Measurements from ENCODE around the gene FOXO1.

FOXO1 gene

GRCh38 chr13:40533072-40533471, 133.4 kb downstream of the FOXO1 start:
- Histone ChIP-seq H3K4me1 (peaks cover 0 to 6% (median 0%) of the 10 kb centered on the region in 4 donors), H3K27me3 (no peaks in the 10 kb centered on the region), H3K27ac (no peak overlapping the region), H3K4me3 (no peak overlapping the region), H3K9me3 (peaks cover 0 to 7% (median 4%) of the 10 kb centered on the region in 3 donors), H3K36me3 (no peaks in the 10 kb centered on the region)
- TF ChIP-seq CTCF (IDR thresholded peaks at IDR 0.05), result no peak
- intact Hi-C loops (cut with DNase I; ENCODE audit: low total_unique reads), result no loop called here
- no peak for DNase-seq

GRCh38 chr13:40530961-40531360, 135.5 kb downstream of the FOXO1 start:
- DNase-seq, result no peak
- Histone ChIP-seq H3K27ac (no peak overlapping the region), H3K27me3 (no peaks in the 10 kb centered on the region), H3K4me1 (no peaks in the 10 kb centered on the region), H3K4me3 (no peak overlapping the region), H3K9me3 (peaks cover 0 to 22% (median 9%) of the 10 kb centered on the region in 3 donors), H3K36me3 (no peaks in the 10 kb centered on the region)
- intact Hi-C loops (cut with DNase I; ENCODE audit: low total_unique reads), result no loop called here
- no peak for TF ChIP-seq CTCF (IDR thresholded peaks at IDR 0.05)

GRCh38 chr13:40528881-40529280, 137.6 kb downstream of the FOXO1 start:
- intact Hi-C loops (cut with DNase I; ENCODE audit: low total_unique reads), result no loop called here
- H3K9me3 ChIP-seq, result peaks cover 0 to 22% (median 9%) of the 10 kb centered on the region in 3 donors
- TF ChIP-seq CTCF (IDR thresholded peaks at IDR 0.05), result no peak

DNA sequence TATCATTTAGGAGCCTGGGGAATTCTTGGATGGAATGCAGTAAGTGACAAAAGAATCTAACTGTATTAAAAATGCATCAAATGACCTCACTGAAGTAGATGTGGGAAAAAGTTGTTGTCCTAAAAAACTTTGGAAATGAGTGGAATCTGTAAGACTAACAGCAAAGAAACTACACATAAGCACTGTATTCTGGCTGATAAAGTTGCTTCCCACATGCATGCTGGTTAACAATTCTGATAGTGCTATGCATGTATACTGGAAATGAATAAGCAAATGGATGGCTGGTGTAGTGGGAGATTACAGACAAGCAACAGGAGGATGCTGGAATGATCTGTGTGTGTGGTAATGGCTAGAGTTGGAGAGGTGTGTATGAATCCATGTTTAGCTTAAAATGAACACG, 138.5 kb downstream of the FOXO1 start:
- no peak overlapping the region for H3K4me3 ChIP-seq
- peaks cover 0 to 22% (median 9%) of the 10 kb centered on the region in 3 donors for H3K9me3 ChIP-seq
- H3K36me3 ChIP-seq, result no peaks in the 10 kb centered on the region
- no peak for TF ChIP-seq CTCF (IDR thresholded peaks at IDR 0.05)
- DNase-seq, result no peak
- no peaks in the 10 kb centered on the region for H3K27me3 ChIP-seq
- no peaks in the 10 kb centered on the region for H3K4me1 ChIP-seq
- H3K27ac ChIP-seq, result no peak overlapping the region
- intact Hi-C loops (cut with DNase I; ENCODE audit: low total_unique reads), result no loop called here

More at GRCh38 chr13:40528881-40529280, 137.6 kb downstream of the FOXO1 start:
- H3K4me3 ChIP-seq, result no peak overlapping the region
- no peaks in the 10 kb centered on the region for H3K4me1 ChIP-seq
- no peaks in the 10 kb centered on the region for H3K36me3 ChIP-seq
- DNase-seq, result no peak
- H3K27me3 ChIP-seq, result no peaks in the 10 kb centered on the region
- H3K27ac ChIP-seq, result no peak overlapping the region

DNA sequence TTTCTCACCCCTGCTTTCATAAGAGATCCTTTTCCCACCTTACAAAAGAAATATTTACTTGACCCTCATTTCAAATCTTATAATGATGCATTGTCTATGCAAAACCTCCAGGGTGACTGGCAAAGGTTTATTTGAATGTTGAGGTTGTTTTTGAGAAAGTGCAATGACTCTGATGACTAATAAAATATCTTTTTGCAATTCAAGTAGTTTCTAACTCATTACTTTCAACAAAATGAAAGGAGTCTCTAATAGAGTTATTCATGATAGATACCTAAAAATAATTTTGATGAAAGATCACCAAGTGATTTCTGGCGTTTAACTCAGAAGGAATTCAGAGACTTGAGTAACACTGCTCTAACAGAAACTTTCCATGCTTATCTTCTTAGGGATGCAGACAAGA, 144.2 kb downstream of the FOXO1 start:
- TF ChIP-seq CTCF (IDR thresholded peaks at IDR 0.05), result no peak
- Histone ChIP-seq H3K4me1 (peaks cover 0 to 10% (median 5%) of the 10 kb centered on the region in 4 donors), H3K4me3 (no peak overlapping the region), H3K27me3 (no peaks in the 10 kb centered on the region), H3K36me3 (no peaks in the 10 kb centered on the region), H3K27ac (no peak overlapping the region), H3K9me3 (peaks cover 0 to 7% (median 0%) of the 10 kb centered on the region in 3 donors)
- no peak for DNase-seq
- intact Hi-C loops (cut with DNase I; ENCODE audit: low total_unique reads), result no loop called here

DNA sequence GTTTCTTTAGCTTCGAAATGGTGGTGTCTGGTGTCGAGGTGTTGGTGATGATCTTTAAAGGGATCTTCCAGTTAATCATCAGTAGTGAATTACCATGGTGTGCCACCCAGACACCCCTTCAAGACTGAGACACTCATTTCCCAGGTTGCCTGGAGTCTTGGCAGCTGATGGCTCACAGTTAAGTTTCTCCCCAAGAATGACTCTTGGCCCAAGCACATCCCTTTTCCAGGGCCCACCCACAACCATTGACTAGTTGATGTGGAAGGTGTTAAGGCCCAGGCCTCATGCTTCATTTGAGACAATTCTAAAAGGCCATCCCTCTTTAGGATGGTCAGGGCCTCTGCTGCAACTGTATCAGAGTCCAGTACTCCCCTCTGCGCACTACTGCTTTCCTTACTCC, 145.5 kb downstream of the FOXO1 start:
- Histone ChIP-seq H3K27me3 (no peaks in the 10 kb centered on the region), H3K36me3 (no peaks in the 10 kb centered on the region), H3K4me1 (peaks cover 0 to 10% (median 5%) of the 10 kb centered on the region in 4 donors), H3K4me3 (no peak overlapping the region), H3K9me3 (no peaks in the 10 kb centered on the region), H3K27ac (no peak overlapping the region)
- intact Hi-C loops (cut with DNase I; ENCODE audit: low total_unique reads), result no loop called here
- TF ChIP-seq CTCF (IDR thresholded peaks at IDR 0.05), result no peak
- DNase-seq, result no peak

Measured in tibial artery (tissue), 4 donors.